H1 (cell line): ENCODE measurements around the gene PSMD5. TPM values are rescaled to one million over a fixed set of nuclear protein-coding genes. Genes with fewer than 3 reads are reported as not detected.
A peak's percentile ranks its signal among the peaks of the same experiment; 100 is the strongest.

Experiments
- ASH2L ChIP-seq: fragments of 200-600, 300-600 bp; sonication (generic); IDR thresholded peaks from one replicate; pipeline ENCODE4 v1.7.1; 2017; ENCODE audit warnings: low read length
- ATF3 ChIP-seq: IDR thresholded peaks from 2 replicates; pipeline ENCODE4 v1.6.1; 2011; ENCODE audit warnings: low read depth, mild to moderate bottlenecking, low read length; ENCODE audit not compliant: insufficient read depth
- BACH1 ChIP-seq: IDR thresholded peaks from 2 replicates; pipeline ENCODE4 v1.6.1; 2012; ENCODE audit warnings: low read length, improper control_type of control experiment
- CHD1 ChIP-seq: IDR thresholded peaks from 2 replicates; pipeline ENCODE4 v1.6.1; 2012; ENCODE audit warnings: low read depth, low read length, improper control_type of control experiment
- CHD7 ChIP-seq: fragments of 300-600 bp; sonication (generic); IDR thresholded peaks from 2 replicates; pipeline ENCODE4 v1.7.1; 2012; ENCODE audit warnings: low read length, moderate library complexity, mild to moderate bottlenecking, inconsistent platforms; ENCODE audit not compliant: insufficient replicate concordance
- GTF2F1 ChIP-seq: IDR thresholded peaks from 2 replicates; pipeline ENCODE4 v1.6.1; 2012; ENCODE audit warnings: low read depth, low read length, improper control_type of control experiment, borderline replicate concordance
- JUND ChIP-seq: IDR thresholded peaks from 2 replicates; pipeline ENCODE4 v1.6.1; 2011; ENCODE audit warnings: mild to moderate bottlenecking, improper control_type of control experiment, low read length
- KDM5A ChIP-seq: fragments of 200-600 bp; IDR thresholded peaks from 2 replicates; pipeline ENCODE4 v1.7.1; 2012; ENCODE audit warnings: mild to moderate bottlenecking, low read length, inconsistent platforms, mixed read lengths
- RBBP5 ChIP-seq: IDR thresholded peaks from 2 replicates; pipeline ENCODE4 v1.7.1; 2012; ENCODE audit warnings: low read depth, mild to moderate bottlenecking, inconsistent platforms, low read length, moderate library complexity, borderline replicate concordance
- polyA plus RNA-seq, 7 experiments: library from polyadenylated mRNA; depleted of rRNA in 3 of 7; stranded (reverse) in 5 of 7; unstranded in 2 of 7; fragments of >200 nt in 5 of 7; fragments of 200-250 nt in 2 of 7; gene quantifications; 1 replicate in 5 of 7; 2 replicates in 1 of 7; 4 replicates in 1 of 7; pipeline versions ENCODE4 v1.2.1 to v1.2.3, GENCODE V29; 2011 to 2013; ENCODE audit warnings: missing spikeins in 2 of 7, mixed read lengths in 2 of 7
- total RNA-seq: library from RNA; stranded (reverse); fragmentation: NEBNext Ultra II Directional; extraction: Animal tissue kit (Norgen Biotek cat#: 25700); gene quantifications from 2 replicates; pipeline ENCODE4 v1.2.1, GENCODE V29; 2021

Gene PSMD5
- total and polyA plus RNA-seq, 2 of the 8 experiments (the other 6 are each of a cell fraction or from before 2014, with no cell fraction given), result 19.2 to 30.5 TPM

- TF ChIP-seq CHD7 (no peak), BACH1 (peak; percentile 4; the same call in 1 of the 2 replicates), ASH2L (peak; percentile 74), CHD1 (no peak), KDM5A (peak; percentile 53; the same call in 1 of the 2 replicates), ATF3 (no peak), GTF2F1 (peak; percentile 89; the same call in 1 of the 2 replicates), JUND (peak; percentile 53), RBBP5 (peak; percentile 28; the same call in 1 of the 2 replicates)
Observed at GRCh38 chr9:120842685-120843485, at the start of gene PSMD5 (continued).
